Fibroblast of villous mesenchyme (primary cell): ENCODE measurements around the gene ZDHHC12. TPM values are rescaled to one million over a fixed set of nuclear protein-coding genes. Genes with fewer than 3 reads are reported as not detected.

Source experiments
- DNase-seq: peaks from one replicate; pipeline ENCODE4 v3.0.0-alpha.2; 2010; ENCODE audit warnings: low read depth
- H3K4me3 ChIP-seq: 2 replicates; pipeline ENCODE4 v1.5.1; 2011; ENCODE audit warnings: low read depth, mild to moderate bottlenecking, low read length
- CTCF ChIP-seq: IDR thresholded peaks from 2 replicates; pipeline ENCODE4 v1.5.1; 2012; ENCODE audit warnings: low read depth, mild to moderate bottlenecking, low read length; ENCODE audit not compliant: insufficient read depth
- total RNA-seq: library from RNA; depleted of rRNA; stranded (reverse); fragments of >200 nt; gene quantifications from 2 replicates; pipeline ENCODE4 v1.2.3, GENCODE V29; 2012

ZDHHC12 gene
- total RNA-seq, 1 donor = 30.7 TPM

GRCh38 chr9:128718047-128718446 lies 5.9 kb downstream of the ZDHHC12 start:
- TF ChIP-seq CTCF = no peak
- no peak for DNase-seq
- H3K4me3 ChIP-seq = no peak overlapping the region

- TF ChIP-seq CTCF = no peak
- DNase-seq = no peak
- H3K4me3 ChIP-seq = no peak overlapping the region
Measured at GRCh38 chr9:128716581-128717254, 7.2 kb downstream of the ZDHHC12 start.

- no peak for DNase-seq
- H3K4me3 ChIP-seq = no peak overlapping the region
- TF ChIP-seq CTCF = no peak
Measured at GRCh38 chr9:128715436-128715750, 8.5 kb downstream of the ZDHHC12 start.

GRCh38 chr9:128714586-128715435 lies 9.1 kb downstream of the ZDHHC12 start:
- no peak overlapping the region for H3K4me3 ChIP-seq
- no peak for DNase-seq
- TF ChIP-seq CTCF = no peak

- no peak overlapping the region for H3K4me3 ChIP-seq
- no peak for DNase-seq
- TF ChIP-seq CTCF = no peak
Measured at GRCh38 chr9:128713941-128714573, 9.9 kb downstream of the ZDHHC12 start.

GRCh38 chr9:128713411-128713780 lies 10.5 kb downstream of the ZDHHC12 start:
- TF ChIP-seq CTCF = no peak
- no peak overlapping the region for H3K4me3 ChIP-seq
- DNase-seq = no peak
